K562 (cell line): Measurements from ENCODE around the gene CACNG1. TPM values are rescaled to one million over a fixed set of nuclear protein-coding genes. Genes with fewer than 3 reads are reported as not detected.

Experiments
- ATAC-seq: fragments of 200-7000 bp; cut with Tn5 transposase; 3 replicates; pipeline ENCODE4 v1.9.1; 2020; ENCODE audit warnings: moderate library complexity
- BruUV-seq: library from RNA; stranded (reverse); fragments of 400-500 nt; replicated peaks from 2 replicates; lab custom pipeline; 2021; lab: Mats Ljungman, UMichigan
- CTCF ChIA-PET: fragments of 300-600 bp; formaldehyde crosslinking; extraction: SDS; loops from one replicate; lab custom pipeline; 2021; ENCODE audit warnings: low intra/inter-chr PET ratio; lab: Yijun Ruan, JAX
- POLR2A ChIA-PET: fragments of 300-600, 350-650 bp; sonication (Branson Sonifier 250); formaldehyde crosslinking; extraction: SDS; loops from one replicate; lab custom pipeline; 2021; ENCODE audit warnings: antibody characterized with exemption, inconsistent platforms; lab: Yijun Ruan, JAX
- DNase-seq, 4 experiments: peaks; one replicate each; pipeline versions ENCODE4 v3.0.0 to v3.0.0-alpha.2; 2011 to 2018; ENCODE audit warnings: low spot score in 3 of 4, mixed read lengths in 3 of 4; ENCODE audit errors: extremely low read depth in 1 of 4
- FAIRE-seq: peaks from 2 replicates; lab custom pipeline; 2011; peaks lifted over from hg19 to GRCh38; lab: Jason Lieb, UNC
- H2AFZ ChIP-seq: 2 replicates; pipeline ENCODE4 v1.6.0; 2011; ENCODE audit warnings: low read depth, low read length, control low read depth, inconsistent platforms
- H3K27ac ChIP-seq: fragments of 200-600 bp; 3 replicates; pipeline ENCODE4 v1.8.0; 2011; ENCODE audit warnings: low read depth, mild to moderate bottlenecking, control low read depth, inconsistent platforms, low read length, moderate library complexity, mixed read lengths; ENCODE audit errors: extremely low read depth
- H3K27me3 ChIP-seq, 2 experiments: fragments of 300-600 bp in 1 of 2; 2 replicates in 1 of 2; 3 replicates in 1 of 2; pipeline versions ENCODE4 v1.6.0 to v1.8.0; 2011; ENCODE audit warnings: inconsistent platforms in 2 of 2, low read length in 2 of 2, mild to moderate bottlenecking in 1 of 2, mixed read lengths in 1 of 2, moderate library complexity in 1 of 2; ENCODE audit not compliant: control insufficient read depth in 2 of 2, insufficient read depth in 2 of 2
- H3K36me3 ChIP-seq: fragments of 300-600 bp; 3 replicates; pipeline ENCODE4 v1.8.0; 2011; ENCODE audit warnings: mild to moderate bottlenecking, low read length, inconsistent platforms; ENCODE audit not compliant: control insufficient read depth, insufficient read depth
- H3K4me1 ChIP-seq, 2 experiments: fragments of 200-600 bp in 1 of 2; replicated peaks in 1 of 2; 2 replicates in 1 of 2; 3 replicates in 1 of 2; pipeline versions ENCODE4 v1.5.1 to v1.8.0; 2011; ENCODE audit warnings: inconsistent platforms in 2 of 2, low read length in 2 of 2, mild to moderate bottlenecking in 1 of 2, mixed read lengths in 1 of 2, moderate library complexity in 1 of 2; ENCODE audit not compliant: control insufficient read depth in 2 of 2, insufficient read depth in 2 of 2
- H3K4me2 ChIP-seq: 2 replicates; pipeline ENCODE4 v1.6.1; 2011; ENCODE audit warnings: low read length, control low read depth, inconsistent platforms, mixed read lengths; ENCODE audit not compliant: insufficient read depth
- H3K4me3 ChIP-seq: fragments of 200-600 bp; sonication (generic), shearing (Covaris generic); 2 replicates; pipeline ENCODE4 v1.5.1; 2016; ENCODE audit warnings: control low read depth, inconsistent platforms
- H3K79me2 ChIP-seq: fragments of 200-600 bp; 3 replicates; pipeline ENCODE4 v1.8.0; 2011; ENCODE audit warnings: low read length, inconsistent platforms; ENCODE audit not compliant: control insufficient read depth, insufficient read depth
- H3K9ac ChIP-seq, 2 experiments: 2 replicates each; pipeline versions ENCODE4 v1.6.0 to v1.6.1; 2011; ENCODE audit warnings: low read depth in 2 of 2, low read length in 2 of 2, control low read depth in 1 of 2, inconsistent platforms in 1 of 2, mild to moderate bottlenecking in 1 of 2, mixed read lengths in 1 of 2; ENCODE audit not compliant: insufficient read depth in 1 of 2
- H3K9me1 ChIP-seq: one replicate; pipeline ENCODE4 v1.6.0; 2011; ENCODE audit warnings: inconsistent platforms, mild to moderate bottlenecking, low read length, moderate library complexity; ENCODE audit not compliant: control insufficient read depth, insufficient read depth
- H3K9me3 ChIP-seq: replicated peaks from 2 replicates; pipeline ENCODE4 v1.5.1; 2011; ENCODE audit warnings: low read depth, low read length, inconsistent platforms; ENCODE audit not compliant: control insufficient read depth, insufficient read depth
- H4K20me1 ChIP-seq: replicated peaks from 2 replicates; pipeline ENCODE4 v1.6.1; 2011; ENCODE audit warnings: low read length, inconsistent platforms, mixed read lengths; ENCODE audit not compliant: control insufficient read depth, insufficient read depth
- BDP1 ChIP-seq: IDR thresholded peaks from 3 replicates; pipeline ENCODE4 v1.6.1; 2011; ENCODE audit not compliant: insufficient read length, insufficient read depth
- RBM39 ChIP-seq: fragments of 200-400 bp; formaldehyde crosslinking; optimal IDR thresholded peaks from 2 replicates; pipeline ENCODE3; 2018; ENCODE audit warnings: low read depth, low read length
- SMAD1 ChIP-seq: fragments of 150-350 bp; IDR thresholded peaks from 2 replicates; pipeline ENCODE4 v1.6.1; 2014; ENCODE audit warnings: low read length, low read depth; ENCODE audit not compliant: partially characterized antibody
- WGBS: fragments of 100-300 bp; shearing (Covaris generic); methylation state at CpG from one replicate; pipeline ENCODE4 v1.1.6; 2016; ENCODE audit warnings: low coverage, mixed read lengths; ENCODE audit not compliant: insufficient coverage; ENCODE audit errors: missing lambda C conversion rate; 5-methylcytosine and 5-hydroxymethylcytosine counted together
- in situ Hi-C: fragments of 300-500 bp; cut with MboI; formaldehyde crosslinking; loops from 4 replicates; pipeline ENCODE4 v1.15.0; 2018; ENCODE audit warnings: inconsistent platforms, mixed read lengths
- intact Hi-C: fragments of 100-400 bp; cut with micrococcal nuclease; formaldehyde crosslinking; loops from 2 replicates; pipeline ENCODE4 v1.14.2; 2022
- polyA plus RNA-seq, 8 experiments: library from polyadenylated mRNA; depleted of rRNA in 4 of 8; stranded (reverse) in 5 of 8; unstranded in 3 of 8; fragments of >200 nt; fragmentation: Nextera tagmentation in 2 of 8; fragmentation: Illumina TruSeq in 1 of 8; extraction: Ambion mirVana in 2 of 8; extraction: Trizol in 1 of 8; gene quantifications; 2 replicates each; pipeline versions ENCODE4 v1.2.1 to v1.2.3, GENCODE V29; 2011 to 2014; ENCODE audit warnings: inconsistent platforms in 1 of 8, missing spikeins in 1 of 8
- total RNA-seq, 7 experiments: library from RNA; depleted of rRNA in 6 of 7; stranded (reverse); fragments of >200 nt in 6 of 7; fragmentation: Illumina TruSeq in 2 of 7; extraction: Trizol in 2 of 7; gene quantifications; 2 replicates each; pipeline versions ENCODE4 v1.2.1 to v1.2.3, GENCODE V29; 2011 to 2021; ENCODE audit warnings: low replicate concordance in 1 of 7
- TF ChIP-seq, protein P1 (sequence below): sonication (generic); formaldehyde crosslinking; IDR thresholded peaks from 2 replicates; pipeline ENCODE4 v1.8.1; 2023; ENCODE audit warnings: missing genetic modification reagents, mild to moderate bottlenecking, borderline replicate concordance

Gene CACNG1
- total and polyA plus RNA-seq, 9 of the 15 experiments (the other 6 are each of a cell fraction or from before 2014, with no cell fraction given) = not detected

DNA sequence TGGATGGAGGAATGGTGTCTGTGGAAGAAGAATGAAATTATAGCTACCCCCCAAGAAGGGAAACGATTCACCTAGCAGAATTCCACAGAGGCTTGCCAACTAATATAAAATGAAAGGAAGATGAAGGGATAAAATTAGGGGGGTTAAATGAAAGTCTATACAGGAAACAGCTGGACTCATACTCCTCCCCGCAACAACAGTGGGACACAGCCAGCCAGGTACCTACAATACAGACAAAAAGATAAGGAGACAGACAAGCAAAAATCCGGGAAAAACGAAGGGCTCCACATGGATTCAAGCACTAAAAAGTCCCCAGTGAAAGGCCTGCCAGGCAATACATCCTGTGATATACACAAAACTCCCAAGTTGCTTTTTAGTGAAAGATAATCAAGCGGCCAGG, 47.9 kb downstream of the CACNG1 start:
- CTCF ChIA-PET = no interaction called here
- BruUV-seq = no TSS peak

More for the DNA sequence above, 47.9 kb downstream of the CACNG1 start:
- no peaks in the 10 kb centered on the region for H3K27me3 ChIP-seq
- no peak overlapping the region for H3K27ac ChIP-seq
- H3K4me1 ChIP-seq = no peaks in the 10 kb centered on the region
- POLR2A ChIA-PET = interaction anchor here (0.9 kb wide), 1 partner anchor 10 kb away, joined by 3 read pairs; no protein-coding TSS in a partner anchor
- peaks cover 7% of the 10 kb centered on the region; the same call in 2 of the 3 replicates for H3K36me3 ChIP-seq
- H3K9me3 ChIP-seq = no peaks in the 10 kb centered on the region
- DNase-seq (no peak), FAIRE-seq (no peak), ATAC-seq (no peak)
- intact Hi-C loops (no loop called here), in situ Hi-C loops (no loop called here)
- peaks cover 10% of the 10 kb centered on the region; the same call in 2 of the 3 replicates for H3K79me2 ChIP-seq
- no peak overlapping the region for H3K4me2 ChIP-seq
- H2AFZ ChIP-seq = no peak overlapping the region
- TF ChIP-seq RBM39 (no peak), SMAD1 (no peak), BDP1 (no peak)
- TF ChIP-seq, protein P1, sequence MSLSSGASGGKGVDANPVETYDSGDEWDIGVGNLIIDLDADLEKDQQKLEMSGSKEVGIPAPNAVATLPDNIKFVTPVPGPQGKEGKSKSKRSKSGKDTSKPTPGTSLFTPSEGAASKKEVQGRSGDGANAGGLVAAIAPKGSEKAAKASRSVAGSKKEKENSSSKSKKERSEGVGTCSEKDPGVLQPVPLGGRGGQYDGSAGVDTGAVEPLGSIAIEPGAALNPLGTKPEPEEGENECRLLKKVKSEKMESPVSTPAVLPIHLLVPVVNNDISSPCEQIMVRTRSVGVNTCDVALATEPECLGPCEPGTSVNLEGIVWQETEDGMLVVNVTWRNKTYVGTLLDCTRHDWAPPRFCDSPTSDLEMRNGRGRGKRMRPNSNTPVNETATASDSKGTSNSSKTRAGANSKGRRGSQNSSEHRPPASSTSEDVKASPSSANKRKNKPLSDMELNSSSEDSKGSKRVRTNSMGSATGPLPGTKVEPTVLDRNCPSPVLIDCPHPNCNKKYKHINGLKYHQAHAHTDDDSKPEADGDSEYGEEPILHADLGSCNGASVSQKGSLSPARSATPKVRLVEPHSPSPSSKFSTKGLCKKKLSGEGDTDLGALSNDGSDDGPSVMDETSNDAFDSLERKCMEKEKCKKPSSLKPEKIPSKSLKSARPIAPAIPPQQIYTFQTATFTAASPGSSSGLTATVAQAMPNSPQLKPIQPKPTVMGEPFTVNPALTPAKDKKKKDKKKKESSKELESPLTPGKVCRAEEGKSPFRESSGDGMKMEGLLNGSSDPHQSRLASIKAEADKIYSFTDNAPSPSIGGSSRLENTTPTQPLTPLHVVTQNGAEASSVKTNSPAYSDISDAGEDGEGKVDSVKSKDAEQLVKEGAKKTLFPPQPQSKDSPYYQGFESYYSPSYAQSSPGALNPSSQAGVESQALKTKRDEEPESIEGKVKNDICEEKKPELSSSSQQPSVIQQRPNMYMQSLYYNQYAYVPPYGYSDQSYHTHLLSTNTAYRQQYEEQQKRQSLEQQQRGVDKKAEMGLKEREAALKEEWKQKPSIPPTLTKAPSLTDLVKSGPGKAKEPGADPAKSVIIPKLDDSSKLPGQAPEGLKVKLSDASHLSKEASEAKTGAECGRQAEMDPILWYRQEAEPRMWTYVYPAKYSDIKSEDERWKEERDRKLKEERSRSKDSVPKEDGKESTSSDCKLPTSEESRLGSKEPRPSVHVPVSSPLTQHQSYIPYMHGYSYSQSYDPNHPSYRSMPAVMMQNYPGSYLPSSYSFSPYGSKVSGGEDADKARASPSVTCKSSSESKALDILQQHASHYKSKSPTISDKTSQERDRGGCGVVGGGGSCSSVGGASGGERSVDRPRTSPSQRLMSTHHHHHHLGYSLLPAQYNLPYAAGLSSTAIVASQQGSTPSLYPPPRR (CRISPR knock-in tag) = no peak
- H3K4me3 ChIP-seq = no peak overlapping the region
- no peaks in the 10 kb centered on the region for H4K20me1 ChIP-seq
- H3K9ac ChIP-seq = no peak overlapping the region
- 92% methylated on average over 4 of the region's 5 CpGs for WGBS
- H3K9me1 ChIP-seq = no peaks in the 10 kb centered on the region
